Retina (tissue), 1 donor: ENCODE measurements around the gene PEX3.
"Not testable (repeated sequence)": the region's sequence is repeated elsewhere in the genome, so short reads cannot be mapped to it uniquely, and the experiment has no call there.

Source experiments
- DNase-seq: peaks from one replicate; pipeline ENCODE4 v3.0.0-alpha.2; 2016

PEX3 gene

DNA sequence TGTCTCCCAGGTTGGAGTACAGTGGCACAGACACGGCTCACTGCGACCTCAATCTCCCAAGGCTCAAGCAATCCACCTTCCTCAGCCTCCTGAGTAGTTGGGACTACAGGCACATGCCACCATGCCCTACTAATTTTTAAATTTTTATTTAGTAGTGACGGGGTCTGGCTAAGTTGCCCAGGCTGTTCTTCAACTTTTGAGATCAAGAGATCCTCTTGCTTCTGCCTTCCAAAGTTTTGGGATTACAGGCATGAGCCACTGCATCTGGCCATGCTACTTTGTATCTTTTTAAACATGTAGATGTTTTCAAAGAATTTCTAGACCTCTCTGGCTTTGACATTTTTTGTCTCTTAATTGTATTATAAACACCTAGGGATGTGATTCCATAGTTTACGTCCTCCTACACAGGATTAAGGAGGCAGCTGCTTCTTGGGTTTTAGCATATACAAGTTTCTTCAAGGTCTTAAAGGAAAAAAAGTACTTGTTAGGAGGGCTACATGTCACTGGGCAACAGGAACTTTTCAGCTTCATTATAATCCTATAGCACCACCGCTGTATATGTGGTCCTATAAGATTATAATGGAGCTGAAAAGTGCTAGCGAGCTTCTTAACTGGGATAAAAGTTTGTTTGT lies 1.4 kb upstream of the PEX3 start:
- no peak for DNase-seq

- DNase-seq, result no peak
These were observed 722 bp upstream of the PEX3 start for GRCh38 chr6:143449714-143450452.

DNA sequence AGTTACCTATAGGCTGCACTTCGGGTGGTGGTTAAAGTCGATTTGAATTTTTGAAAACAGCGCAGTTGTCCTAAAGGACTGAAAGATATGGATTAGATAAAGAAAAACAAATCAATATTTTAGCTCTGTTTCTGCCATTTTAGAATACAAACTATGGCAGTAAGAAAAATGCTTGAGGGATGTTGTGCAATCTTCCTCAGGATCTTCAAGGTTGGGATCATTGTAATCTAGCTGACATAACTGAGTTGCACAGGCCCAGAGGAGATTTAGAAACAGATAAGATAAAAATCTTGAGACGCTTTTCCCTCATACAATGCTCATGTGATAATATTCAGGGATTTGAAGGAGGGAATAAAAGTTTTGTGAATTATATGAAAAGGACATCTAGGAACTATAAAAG lies 926 bp downstream of the PEX3 start:
- DNase-seq, result no peak

DNA sequence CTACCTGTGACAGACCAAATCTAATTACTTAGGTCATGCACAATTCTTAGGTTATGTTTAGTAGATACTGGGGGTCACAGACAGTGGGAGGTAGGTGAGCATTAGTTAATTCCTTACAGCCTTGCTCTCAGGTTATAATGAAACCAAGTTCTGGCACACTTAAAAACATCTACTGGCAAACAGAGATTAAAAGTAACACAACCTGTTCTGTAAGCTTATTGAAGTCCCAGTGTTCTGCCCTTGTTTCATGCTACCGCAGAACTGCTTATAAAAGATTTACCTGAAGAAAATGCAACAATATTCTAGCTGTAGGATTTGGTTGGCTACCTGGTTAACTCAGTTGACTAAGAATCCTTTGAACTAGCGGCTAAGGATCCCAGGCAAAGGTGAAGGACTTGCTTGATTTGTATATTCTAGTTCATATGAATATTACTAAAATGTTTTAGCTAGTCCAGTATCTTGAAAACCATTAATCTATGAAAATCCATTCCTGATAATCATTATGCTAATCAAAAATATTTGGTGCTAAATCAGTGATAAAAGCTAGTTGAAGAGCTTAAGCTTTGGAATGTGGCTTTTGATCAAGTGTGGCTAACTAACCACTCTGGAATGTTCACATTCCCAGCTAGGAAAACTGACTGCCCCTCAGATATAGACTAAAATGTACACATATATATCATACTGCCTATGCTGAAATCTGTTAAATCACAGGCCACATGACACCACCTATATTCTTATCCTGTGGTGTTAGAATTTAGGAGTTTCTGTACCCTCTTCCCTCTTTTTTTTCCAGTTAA lies 7.2 kb downstream of the PEX3 start:
- no peak for DNase-seq

DNA sequence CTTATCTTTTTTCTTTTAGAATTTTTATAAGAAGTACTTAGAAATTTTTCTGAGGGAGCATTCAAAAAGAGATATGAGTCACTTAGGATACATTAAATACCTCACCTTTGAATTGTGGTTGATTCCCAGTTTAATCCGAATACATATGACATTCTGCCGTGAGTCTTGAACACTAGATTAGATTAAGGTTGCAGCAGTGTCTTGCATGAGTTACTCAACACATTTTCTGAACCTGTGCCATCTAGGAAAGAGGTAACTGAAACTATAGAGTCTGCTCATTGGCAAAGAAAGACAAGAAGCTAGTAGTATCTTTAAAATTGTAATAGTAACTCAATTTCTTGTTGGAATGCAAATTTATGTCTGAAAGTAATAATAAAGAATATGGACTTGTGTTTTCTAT lies 14.9 kb downstream of the PEX3 start:
- no peak for DNase-seq

- DNase-seq, result no peak
These were observed 17.4 kb downstream of the PEX3 start for GRCh38 chr6:143468026-143468425.

DNA sequence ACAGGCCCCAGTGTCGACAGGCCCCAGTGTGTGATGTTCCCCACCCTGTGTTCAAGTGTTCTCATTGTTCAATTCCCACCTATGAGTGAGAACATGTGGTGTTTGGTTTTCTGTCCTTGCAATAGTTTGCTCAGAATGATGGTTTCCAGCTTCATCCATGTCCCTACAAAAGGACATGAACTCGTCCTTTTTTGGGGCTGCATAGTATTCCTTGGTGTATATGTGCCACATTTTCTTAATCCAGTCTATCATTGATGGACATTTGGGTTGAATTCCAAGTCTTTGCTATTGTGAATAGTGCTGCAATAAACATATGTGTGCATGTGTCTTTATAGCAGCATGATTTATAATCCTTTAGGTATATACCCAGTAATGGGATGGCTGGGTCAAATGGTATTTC lies 18.2 kb downstream of the PEX3 start:
- DNase-seq, result not testable (repeated sequence)

DNA sequence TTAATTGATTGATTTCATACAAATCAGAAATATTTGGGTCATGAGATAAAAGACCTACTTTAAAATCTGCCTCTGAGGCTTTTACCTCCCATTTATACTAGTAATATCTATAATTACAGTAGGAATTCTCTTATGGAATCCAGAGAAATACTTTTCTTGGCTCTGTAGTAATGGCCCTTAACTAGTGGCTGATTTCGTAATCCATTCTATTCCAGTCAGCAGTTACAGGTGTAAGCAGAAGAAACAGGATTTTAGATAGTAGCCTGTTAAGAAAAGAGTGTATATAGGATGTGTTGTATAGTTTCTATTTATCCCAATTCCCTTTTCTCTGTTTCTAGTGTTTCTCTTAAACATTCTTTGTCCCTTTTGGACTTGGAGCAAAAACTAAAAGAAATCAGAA lies 21.2 kb downstream of the PEX3 start:
- DNase-seq, result no peak

DNA sequence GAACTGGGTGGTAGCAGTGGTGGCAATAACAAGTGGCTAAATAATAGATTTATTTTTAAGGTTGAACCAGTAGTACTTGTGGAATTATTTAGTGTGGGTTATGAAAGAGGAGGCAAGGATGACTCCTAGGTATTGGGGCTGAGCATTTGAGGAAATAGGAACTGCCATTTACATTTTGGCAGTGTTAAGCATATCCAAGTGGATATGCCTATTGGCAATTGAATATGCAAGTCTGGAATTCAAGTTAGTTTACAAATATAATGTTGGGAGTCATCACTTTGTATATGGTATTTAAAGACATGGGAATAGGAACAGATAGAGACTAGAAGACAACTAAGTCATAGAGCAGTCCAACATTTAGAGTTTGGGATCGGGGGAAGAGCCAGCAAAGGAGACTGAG lies 25.9 kb downstream of the PEX3 start:
- no peak for DNase-seq

DNA sequence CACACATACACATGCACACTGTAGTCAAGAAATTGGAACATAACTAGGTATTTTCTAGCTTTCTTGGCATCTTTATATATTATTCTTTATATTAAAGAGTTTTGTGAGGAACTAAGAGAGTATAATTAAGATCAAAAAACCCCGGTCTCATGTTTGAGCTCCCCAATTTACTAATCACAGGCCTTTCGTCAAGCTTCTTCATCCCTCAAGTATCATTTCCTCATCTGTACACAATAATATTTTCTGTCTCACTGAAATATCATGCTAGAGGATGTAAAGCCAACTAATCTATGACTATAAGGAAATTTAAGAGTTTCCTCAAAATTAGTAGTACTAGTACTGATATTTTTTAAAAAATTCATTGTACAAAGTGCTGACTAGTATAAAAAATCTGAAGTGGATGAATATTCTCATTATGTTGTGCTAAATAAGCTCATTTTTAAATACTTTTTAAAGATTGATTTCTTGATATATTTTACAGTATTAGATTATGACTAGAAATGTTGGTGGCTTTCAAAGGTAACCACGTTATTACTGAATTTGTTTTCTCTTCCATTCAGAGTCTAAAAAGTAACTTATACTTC lies 28.0 kb downstream of the PEX3 start:
- DNase-seq, result no peak

DNA sequence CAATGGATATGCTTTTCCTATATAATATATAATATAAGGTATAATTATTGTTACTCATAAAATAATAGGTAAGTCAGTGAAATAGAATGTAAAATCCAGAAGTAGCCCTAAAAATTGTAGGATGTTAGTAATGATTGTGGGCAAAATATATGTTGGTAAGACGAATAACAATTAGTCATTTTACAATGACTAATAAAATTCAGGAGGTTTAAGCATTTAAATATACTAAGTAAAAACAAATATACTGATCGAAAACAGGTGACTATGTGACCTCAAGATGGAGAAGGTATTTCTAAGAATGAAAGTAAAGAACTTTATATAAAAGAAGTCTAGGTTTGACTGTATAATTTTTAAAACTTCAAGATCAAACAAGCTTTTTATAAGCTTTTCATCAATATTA lies 32.0 kb downstream of the PEX3 start:
- no peak for DNase-seq

DNA sequence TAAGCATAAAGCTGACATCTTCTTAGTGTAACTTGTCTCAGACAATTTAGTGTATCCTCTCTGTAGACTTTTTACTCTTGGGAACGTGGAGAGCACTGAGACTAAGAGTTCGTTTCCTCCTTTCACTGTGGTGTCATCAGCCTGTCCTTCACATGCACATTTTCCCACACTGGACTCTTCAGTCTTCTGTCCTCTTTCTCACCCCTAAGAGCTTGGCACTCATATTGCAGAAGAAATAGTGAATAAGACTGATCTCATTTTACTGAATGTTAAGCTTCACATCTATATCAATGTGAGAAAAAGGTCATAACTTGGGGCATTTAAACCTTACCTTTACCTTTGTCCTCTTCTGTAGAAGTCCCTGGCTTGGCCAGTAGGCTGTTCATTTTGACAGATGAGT lies 35.4 kb downstream of the PEX3 start:
- no peak for DNase-seq

- no peak for DNase-seq
These were observed 36.1 kb downstream of the PEX3 start for GRCh38 chr6:143486752-143487151.

DNA sequence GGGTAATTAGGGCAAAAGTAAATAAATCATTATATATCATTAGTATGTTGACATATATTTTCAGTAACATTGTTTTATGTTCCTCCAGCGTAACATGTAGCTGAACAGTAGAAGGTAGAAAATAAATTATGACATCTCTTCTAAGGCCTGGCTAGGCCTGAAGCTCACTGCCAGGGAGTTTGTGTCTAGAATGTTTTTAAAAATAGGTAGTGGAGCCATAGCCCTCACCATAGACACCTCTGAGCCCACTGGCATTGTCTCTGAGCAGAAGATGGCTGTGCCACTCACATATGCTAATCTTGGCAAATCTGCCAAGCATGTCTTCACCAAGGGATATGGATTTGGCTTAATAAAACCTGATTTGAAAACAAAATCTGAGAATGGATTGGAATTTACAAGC lies 39.6 kb downstream of the PEX3 start:
- no peak for DNase-seq

DNA sequence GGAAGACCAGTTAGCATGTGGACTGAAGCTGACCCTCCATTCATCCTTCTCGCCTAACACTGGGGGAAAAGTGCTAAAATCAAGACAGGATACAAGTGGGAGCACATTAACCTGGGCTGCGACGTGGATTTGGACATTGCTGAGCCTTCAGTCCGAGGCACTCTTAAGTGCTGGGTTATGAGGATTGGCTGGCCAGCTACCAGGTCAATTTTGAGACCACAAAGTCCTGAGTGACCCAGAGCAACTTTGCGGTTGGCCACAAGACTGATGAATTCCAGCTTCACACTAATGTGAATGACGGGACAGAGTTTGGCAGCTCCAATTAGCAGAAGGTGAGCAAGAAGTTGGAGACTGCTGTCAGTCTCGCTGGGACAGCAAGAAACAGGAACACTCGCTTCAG lies 40.2 kb downstream of the PEX3 start:
- no peak for DNase-seq

GRCh38 chr6:143496974-143497373 lies 46.4 kb downstream of the PEX3 start:
- no peak for DNase-seq

GRCh38 chr6:143498428-143498827 lies 47.8 kb downstream of the PEX3 start:
- no peak for DNase-seq

DNA sequence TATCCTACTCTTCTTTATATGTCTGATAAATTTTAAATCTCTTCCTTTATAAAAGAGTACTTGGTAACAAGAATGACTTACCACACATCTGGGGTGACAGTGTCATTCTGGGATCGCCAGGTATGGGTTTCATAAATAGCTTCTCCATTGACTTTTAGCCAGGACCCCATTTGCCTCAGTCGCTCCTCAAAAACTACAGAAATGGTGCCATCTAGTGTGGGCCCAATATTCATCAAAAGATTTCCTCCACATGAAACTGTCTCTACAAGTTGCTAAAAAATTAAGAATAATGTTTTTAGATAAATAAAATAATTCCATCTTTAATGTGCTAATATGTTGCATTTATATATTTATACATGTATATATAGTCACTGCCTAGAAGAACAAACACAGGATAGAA lies 51.2 kb downstream of the PEX3 start:
- DNase-seq, result no peak

- no peak for DNase-seq
These were observed 53.8 kb downstream of the PEX3 start for GRCh38 chr6:143504369-143504768.

GRCh38 chr6:143505111-143505510 lies 54.5 kb downstream of the PEX3 start:
- no peak for DNase-seq

- DNase-seq, result no peak
These were observed 54.9 kb downstream of the PEX3 start for GRCh38 chr6:143505537-143505936.

DNA sequence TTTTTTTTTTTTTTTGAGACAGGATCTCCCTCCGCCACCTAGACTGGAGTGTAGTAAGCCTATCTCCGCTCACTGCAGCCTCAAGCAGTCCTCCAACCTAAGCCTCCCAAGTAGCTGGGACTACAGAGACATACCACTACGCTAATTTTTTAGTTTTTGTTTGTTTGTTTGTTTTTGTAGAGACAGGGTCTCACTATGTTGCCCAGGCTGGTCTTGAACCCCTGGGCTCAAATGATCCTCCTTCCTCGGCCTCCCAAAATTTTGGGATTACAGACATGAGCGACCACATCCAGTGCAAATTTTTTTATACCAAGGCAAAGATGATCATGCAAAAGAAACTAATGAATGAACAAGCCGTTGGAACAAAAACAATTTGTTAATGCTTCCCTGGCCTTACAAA lies 55.6 kb downstream of the PEX3 start:
- DNase-seq, result no peak

DNA sequence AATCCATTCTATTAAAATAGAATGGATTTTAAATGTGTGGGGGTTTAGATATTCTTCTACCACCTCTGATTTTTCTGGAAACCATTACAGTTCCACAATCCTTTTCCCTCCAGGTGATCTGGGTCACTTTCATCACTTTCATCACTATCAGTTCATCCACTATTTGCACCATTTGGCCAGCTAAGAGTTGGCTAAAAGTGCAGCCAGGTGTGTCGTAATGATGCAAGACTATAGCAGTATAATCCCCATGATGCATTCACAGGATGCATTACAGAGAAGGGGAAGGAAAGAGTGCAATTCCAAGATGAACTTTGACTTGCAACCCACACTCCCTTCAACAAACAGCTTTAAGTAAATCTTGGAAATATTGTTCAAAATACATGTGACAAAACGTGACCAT lies 56.0 kb downstream of the PEX3 start:
- DNase-seq, result no peak
